ENCODE measurements around the gene CHST11.

Gene CHST11

GRCh38 chr12:104643819-104644669 is 187.3 kb downstream of the CHST11 start:
- no peak overlapping the region for H3K4me3 ChIP-seq (ENCODE audit: low read depth, low read length)
- no peak for TF ChIP-seq CTCF (IDR thresholded peaks at IDR 0.05; ENCODE audit: borderline replicate concordance, insufficient read depth, low read depth, low read length)

GRCh38 chr12:104648756-104649155 is 192.0 kb downstream of the CHST11 start:
- H3K4me3 ChIP-seq (ENCODE audit: low read depth, low read length): no peak overlapping the region
- TF ChIP-seq CTCF (IDR thresholded peaks at IDR 0.05; ENCODE audit: borderline replicate concordance, insufficient read depth, low read depth, low read length): no peak

DNA sequence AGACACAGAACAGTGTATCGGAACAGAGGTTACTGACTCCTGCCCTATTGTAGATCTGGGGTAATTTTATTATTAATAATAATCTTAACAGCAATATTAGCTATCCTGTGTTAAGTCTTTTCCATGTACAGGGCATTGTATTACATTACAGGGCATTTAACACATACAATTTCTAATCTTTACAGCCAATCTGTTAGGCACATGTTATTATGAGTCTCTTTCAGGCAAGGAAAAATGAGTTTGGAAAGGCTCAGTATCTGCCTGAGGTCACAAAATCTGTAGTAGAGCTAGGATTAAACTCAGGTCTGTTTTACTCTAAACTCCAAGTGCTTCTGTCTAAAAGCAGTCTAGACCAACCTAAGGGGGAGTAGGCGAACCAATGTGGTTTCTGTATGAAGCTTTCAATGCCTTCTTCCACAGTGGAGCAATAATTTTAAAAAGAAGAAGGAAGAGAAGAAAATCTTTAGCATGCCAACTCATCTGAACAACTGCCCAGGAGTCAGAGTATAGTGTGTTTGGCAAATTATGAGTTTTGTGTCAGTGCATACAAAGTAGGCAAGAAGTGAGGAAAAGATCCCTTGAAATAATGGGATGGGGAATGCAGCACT is 192.6 kb downstream of the CHST11 start:
- no peak for TF ChIP-seq CTCF (IDR thresholded peaks at IDR 0.05; ENCODE audit: borderline replicate concordance, insufficient read depth, low read depth, low read length)
- no peak overlapping the region for H3K4me3 ChIP-seq (ENCODE audit: low read depth, low read length)

- H3K4me3 ChIP-seq (ENCODE audit: low read depth, low read length): no peak overlapping the region
- no peak for TF ChIP-seq CTCF (IDR thresholded peaks at IDR 0.05; ENCODE audit: borderline replicate concordance, insufficient read depth, low read depth, low read length)
Observed at GRCh38 chr12:104649921-104650320, 193.2 kb downstream of the CHST11 start.

DNA sequence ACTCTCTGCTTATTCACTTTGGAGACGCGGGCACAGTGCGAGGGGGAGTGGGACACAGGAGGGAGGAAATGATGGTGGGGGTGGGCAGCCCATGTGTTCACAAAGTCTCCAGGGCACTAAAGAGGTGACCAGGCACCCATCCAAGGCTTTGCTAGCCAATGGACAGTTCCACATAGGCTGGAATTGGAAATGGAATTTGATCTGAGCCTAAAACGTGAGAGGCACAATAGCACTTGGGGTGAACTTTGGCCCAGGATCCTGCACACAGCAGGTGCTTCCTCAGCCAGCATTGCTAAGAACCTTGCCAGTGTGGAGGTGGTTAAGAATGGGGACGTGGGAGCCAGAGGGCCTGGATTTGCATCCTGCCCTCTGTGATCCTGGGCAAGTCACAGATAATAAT is 193.8 kb downstream of the CHST11 start:
- no peak for TF ChIP-seq CTCF (IDR thresholded peaks at IDR 0.05; ENCODE audit: borderline replicate concordance, insufficient read depth, low read depth, low read length)

GRCh38 chr12:104651811-104652210 is 195.1 kb downstream of the CHST11 start:
- no peak for TF ChIP-seq CTCF (IDR thresholded peaks at IDR 0.05; ENCODE audit: borderline replicate concordance, insufficient read depth, low read depth, low read length)
- no peak overlapping the region for H3K4me3 ChIP-seq (ENCODE audit: low read depth, low read length)

More for the DNA sequence above, 193.8 kb downstream of the CHST11 start:
- no peak overlapping the region for H3K4me3 ChIP-seq (ENCODE audit: low read depth, low read length)

- TF ChIP-seq CTCF (IDR thresholded peaks at IDR 0.05; ENCODE audit: borderline replicate concordance, insufficient read depth, low read depth, low read length): no peak
- no peak overlapping the region for H3K4me3 ChIP-seq (ENCODE audit: low read depth, low read length)
Observed at GRCh38 chr12:104652358-104652757, 195.6 kb downstream of the CHST11 start.
